HepG2 (cell line): ENCODE data around the gene SERPINF2. TPM values are rescaled to one million over a fixed set of nuclear protein-coding genes. Genes with fewer than 3 reads are reported as not detected.

Experiments
- HES4 ChIP-seq: sonication (generic); formaldehyde crosslinking; IDR thresholded peaks from 2 replicates; pipeline ENCODE4 v1.9.0; 2021; ENCODE audit warnings: mild to moderate bottlenecking, missing genetic modification reagents, borderline replicate concordance
- KDM4B ChIP-seq: sonication (generic); formaldehyde crosslinking; IDR thresholded peaks from 2 replicates; pipeline ENCODE4 v1.4.0; 2020; ENCODE audit warnings: missing genetic modification reagents
- MAFK ChIP-seq, 2 experiments: IDR thresholded peaks in 1 of 2; conservative IDR thresholded peaks in 1 of 2; 2 replicates each; pipeline ENCODE4 v1.6.1; 2011; ENCODE audit warnings: improper control_type of control experiment in 2 of 2, low read length in 2 of 2
- MYNN ChIP-seq: sonication (generic); formaldehyde crosslinking; IDR thresholded peaks from 2 replicates; pipeline ENCODE4 v1.4.0; 2020; ENCODE audit warnings: mild to moderate bottlenecking, low read depth, missing genetic modification reagents
- NFE2L1 ChIP-seq: sonication (generic); formaldehyde crosslinking; IDR thresholded peaks from 2 replicates; pipeline ENCODE4 v1.4.0; 2020; ENCODE audit warnings: missing genetic modification reagents, mild to moderate bottlenecking, borderline replicate concordance
- TBP ChIP-seq: sonication (generic); formaldehyde crosslinking; IDR thresholded peaks from 2 replicates; pipeline ENCODE4 v1.5.0; 2020; ENCODE audit warnings: missing genetic modification reagents
- TCF12 ChIP-seq, 2 experiments: fragments of 450-650 bp in 1 of 2; sonication (generic) in 1 of 2; formaldehyde crosslinking in 1 of 2; IDR thresholded peaks; 2 replicates each; pipeline versions ENCODE4 v1.6.1 to v1.8.0; 2017 to 2022; ENCODE audit warnings: antibody characterized with exemption in 1 of 2, mild to moderate bottlenecking in 1 of 2, missing genetic modification reagents in 1 of 2, moderate library complexity in 1 of 2
- ZMAT3 ChIP-seq: sonication (generic); formaldehyde crosslinking; conservative IDR thresholded peaks from 2 replicates; pipeline ENCODE4 v1.7.0; 2021; ENCODE audit warnings: missing genetic modification reagents
- ZNF253 ChIP-seq: sonication (generic); formaldehyde crosslinking; IDR thresholded peaks from 2 replicates; pipeline ENCODE4 v1.8.0; 2022; ENCODE audit warnings: mild to moderate bottlenecking, missing genetic modification reagents, borderline replicate concordance
- ZNF44 ChIP-seq: sonication (generic); formaldehyde crosslinking; IDR thresholded peaks from 2 replicates; pipeline ENCODE4 v1.5.1; 2020; ENCODE audit warnings: mild to moderate bottlenecking, missing genetic modification reagents
- ZNF451 ChIP-seq: sonication (generic); formaldehyde crosslinking; IDR thresholded peaks from 2 replicates; pipeline ENCODE4 v1.5.0; 2020; ENCODE audit warnings: mild to moderate bottlenecking, missing genetic modification reagents
- ZNF501 ChIP-seq: sonication (generic); formaldehyde crosslinking; IDR thresholded peaks from 2 replicates; pipeline ENCODE4 v1.5.1; 2020; ENCODE audit warnings: mild to moderate bottlenecking, moderate library complexity, missing genetic modification reagents
- ZNF782 ChIP-seq: sonication (generic); formaldehyde crosslinking; IDR thresholded peaks from 2 replicates; pipeline ENCODE4 v1.4.0; 2020; ENCODE audit warnings: missing genetic modification reagents, mild to moderate bottlenecking, borderline replicate concordance
- polyA plus RNA-seq, 8 experiments: library from polyadenylated mRNA; depleted of rRNA in 3 of 8; stranded (reverse) in 7 of 8; unstranded in 1 of 8; fragments of >200 nt; fragmentation: Illumina TruSeq in 4 of 8; extraction: Trizol in 4 of 8; gene quantifications; 2 replicates each; pipeline versions ENCODE4 v1.2.1 to v1.2.3, GENCODE V29; 2011 to 2016; ENCODE audit warnings: low read depth in 4 of 8, missing spikeins in 1 of 8, mixed read lengths in 1 of 8; ENCODE audit not compliant: insufficient read depth in 1 of 8
- total RNA-seq, 5 experiments: library from RNA; depleted of rRNA; stranded (reverse); fragments of >200 nt; fragmentation: Illumina TruSeq; extraction: Trizol; gene quantifications; 2 replicates each; pipeline ENCODE4 v1.2.3, GENCODE V29; 2016; ENCODE audit warnings: low read depth in 1 of 5
- TF ChIP-seq, protein P1 (sequence below): sonication (generic); formaldehyde crosslinking; IDR thresholded peaks from 2 replicates; pipeline ENCODE4 v1.5.1; 2020; ENCODE audit warnings: missing genetic modification reagents, mild to moderate bottlenecking, borderline replicate concordance
- TF ChIP-seq, protein P2 (sequence below): sonication (generic); formaldehyde crosslinking; IDR thresholded peaks from 2 replicates; pipeline ENCODE4 v1.4.0; 2020; ENCODE audit warnings: missing genetic modification reagents
- TF ChIP-seq, protein P3 (sequence below): sonication (generic); formaldehyde crosslinking; IDR thresholded peaks from 2 replicates; pipeline ENCODE4 v1.4.0; 2020; ENCODE audit warnings: mild to moderate bottlenecking, missing genetic modification reagents, borderline replicate concordance
- TF ChIP-seq, protein P4 (sequence below): sonication (generic); formaldehyde crosslinking; IDR thresholded peaks from 2 replicates; pipeline ENCODE4 v1.4.0; 2020; ENCODE audit warnings: missing genetic modification reagents

Gene SERPINF2
- total and polyA plus RNA-seq, 2 of the 13 experiments (the other 11 are each of a cell fraction or from before 2014, with no cell fraction given): 309 to 548 TPM

DNA sequence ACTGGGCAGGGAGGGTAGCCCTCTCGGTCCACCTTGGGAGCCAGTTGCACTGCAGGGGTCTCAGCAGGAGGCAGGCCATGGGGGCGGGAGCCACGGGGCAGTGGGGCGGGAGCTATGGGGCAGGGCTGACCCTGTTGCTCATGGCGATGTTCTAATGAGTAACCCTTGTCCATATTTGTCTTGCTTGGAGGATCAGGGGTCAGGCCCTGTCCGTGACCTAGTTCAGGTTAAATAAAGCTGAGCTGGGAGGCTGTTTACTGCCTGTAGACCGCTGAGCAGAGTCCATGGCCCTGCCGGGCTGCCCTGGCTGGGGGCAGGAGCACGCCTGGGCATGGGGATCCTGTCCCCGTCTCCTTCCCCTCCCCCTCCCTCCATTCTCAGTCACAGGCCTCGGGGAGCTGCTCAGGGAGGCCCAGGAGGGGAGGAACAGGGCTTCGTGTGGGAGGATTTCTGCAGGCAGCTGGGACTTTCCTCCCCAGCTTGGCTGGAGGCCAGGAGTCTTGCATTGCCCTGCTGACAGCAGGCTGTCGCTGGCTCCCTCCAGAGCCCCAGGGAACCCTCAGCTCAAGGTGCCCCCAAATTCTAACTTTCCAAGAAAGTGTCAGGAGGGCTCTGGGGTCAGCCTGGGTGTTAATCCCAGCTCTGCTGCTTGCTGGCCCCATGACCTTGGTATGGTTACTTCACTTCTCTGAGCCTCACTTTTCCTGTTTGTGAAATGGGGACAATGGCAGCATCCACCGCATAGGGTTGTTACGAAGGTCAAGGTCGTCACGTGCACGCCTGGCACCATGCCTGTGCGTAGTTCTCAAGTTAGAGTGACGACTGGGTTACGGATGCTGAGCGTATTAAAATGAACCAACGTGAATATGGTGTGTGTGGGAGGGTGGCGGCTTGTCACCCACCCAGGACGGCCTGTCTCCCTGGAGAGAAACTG, 6.1 kb upstream of the SERPINF2 start (continued):
- TF ChIP-seq NFE2L1 (no peak), HES4 (CRISPR knock-in tag) (no peak; the same call in 1 of the 2 replicates), ZMAT3 (CRISPR knock-in tag) (peak; percentile 76), MAFK (conservative IDR thresholded peaks at IDR 0.05 in 1 of 2, IDR thresholded peaks at IDR 0.05 in 1 of 2; ENCODE audit: low read length in 2 of 2) (peak in 1 of 2 experiments; percentile 30; a peak in 3 of 4 replicates), ZNF451 (CRISPR knock-in tag) (no peak), ZNF501 (peak; percentile 94), MYNN (CRISPR knock-in tag) (0 out of 2 replicates have a peak, but pooled peaks have one; percentile 3), ZNF782 (0 out of 2 replicates have a peak, but pooled peaks have one; percentile 83), ZNF253 (no peak), TCF12 (IDR thresholded peaks at IDR 0.05) (no peak), TCF12 (CRISPR knock-in tag; IDR thresholded peaks at IDR 0.05) (peak; percentile 99), ZNF44 (CRISPR knock-in tag) (no peak; the same call in 1 of the 2 replicates), TBP (no peak), KDM4B (CRISPR knock-in tag) (peak; percentile 99)
- TF ChIP-seq, protein P1, sequence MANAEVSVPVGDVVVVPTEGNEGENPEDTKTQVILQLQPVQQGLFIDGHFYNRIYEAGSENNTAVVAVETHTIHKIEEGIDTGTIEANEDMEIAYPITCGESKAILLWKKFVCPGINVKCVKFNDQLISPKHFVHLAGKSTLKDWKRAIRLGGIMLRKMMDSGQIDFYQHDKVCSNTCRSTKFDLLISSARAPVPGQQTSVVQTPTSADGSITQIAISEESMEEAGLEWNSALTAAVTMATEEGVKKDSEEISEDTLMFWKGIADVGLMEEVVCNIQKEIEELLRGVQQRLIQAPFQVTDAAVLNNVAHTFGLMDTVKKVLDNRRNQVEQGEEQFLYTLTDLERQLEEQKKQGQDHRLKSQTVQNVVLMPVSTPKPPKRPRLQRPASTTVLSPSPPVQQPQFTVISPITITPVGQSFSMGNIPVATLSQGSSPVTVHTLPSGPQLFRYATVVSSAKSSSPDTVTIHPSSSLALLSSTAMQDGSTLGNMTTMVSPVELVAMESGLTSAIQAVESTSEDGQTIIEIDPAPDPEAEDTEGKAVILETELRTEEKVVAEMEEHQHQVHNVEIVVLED: peak; percentile 81; the same call in 1 of the 2 replicates
- TF ChIP-seq, protein P2, sequence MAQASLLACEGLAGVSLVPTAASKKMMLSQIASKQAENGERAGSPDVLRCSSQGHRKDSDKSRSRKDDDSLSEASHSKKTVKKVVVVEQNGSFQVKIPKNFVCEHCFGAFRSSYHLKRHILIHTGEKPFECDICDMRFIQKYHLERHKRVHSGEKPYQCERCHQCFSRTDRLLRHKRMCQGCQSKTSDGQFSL (CRISPR knock-in tag): peak; percentile 20; the same call in 1 of the 2 replicates
- TF ChIP-seq, protein P3, sequence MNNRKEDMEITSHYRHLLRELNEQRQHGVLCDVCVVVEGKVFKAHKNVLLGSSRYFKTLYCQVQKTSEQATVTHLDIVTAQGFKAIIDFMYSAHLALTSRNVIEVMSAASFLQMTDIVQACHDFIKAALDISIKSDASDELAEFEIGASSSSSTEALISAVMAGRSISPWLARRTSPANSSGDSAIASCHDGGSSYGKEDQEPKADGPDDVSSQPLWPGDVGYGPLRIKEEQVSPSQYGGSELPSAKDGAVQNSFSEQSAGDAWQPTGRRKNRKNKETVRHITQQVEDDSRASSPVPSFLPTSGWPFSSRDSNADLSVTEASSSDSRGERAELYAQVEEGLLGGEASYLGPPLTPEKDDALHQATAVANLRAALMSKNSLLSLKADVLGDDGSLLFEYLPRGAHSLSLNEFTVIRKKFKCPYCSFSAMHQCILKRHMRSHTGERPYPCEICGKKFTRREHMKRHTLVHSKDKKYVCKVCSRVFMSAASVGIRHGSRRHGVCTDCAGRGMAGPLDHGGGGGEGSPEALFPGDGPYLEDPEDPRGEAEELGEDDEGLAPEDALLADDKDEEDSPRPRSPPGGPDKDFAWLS (CRISPR knock-in tag): peak; percentile 77
- TF ChIP-seq, protein P4, sequence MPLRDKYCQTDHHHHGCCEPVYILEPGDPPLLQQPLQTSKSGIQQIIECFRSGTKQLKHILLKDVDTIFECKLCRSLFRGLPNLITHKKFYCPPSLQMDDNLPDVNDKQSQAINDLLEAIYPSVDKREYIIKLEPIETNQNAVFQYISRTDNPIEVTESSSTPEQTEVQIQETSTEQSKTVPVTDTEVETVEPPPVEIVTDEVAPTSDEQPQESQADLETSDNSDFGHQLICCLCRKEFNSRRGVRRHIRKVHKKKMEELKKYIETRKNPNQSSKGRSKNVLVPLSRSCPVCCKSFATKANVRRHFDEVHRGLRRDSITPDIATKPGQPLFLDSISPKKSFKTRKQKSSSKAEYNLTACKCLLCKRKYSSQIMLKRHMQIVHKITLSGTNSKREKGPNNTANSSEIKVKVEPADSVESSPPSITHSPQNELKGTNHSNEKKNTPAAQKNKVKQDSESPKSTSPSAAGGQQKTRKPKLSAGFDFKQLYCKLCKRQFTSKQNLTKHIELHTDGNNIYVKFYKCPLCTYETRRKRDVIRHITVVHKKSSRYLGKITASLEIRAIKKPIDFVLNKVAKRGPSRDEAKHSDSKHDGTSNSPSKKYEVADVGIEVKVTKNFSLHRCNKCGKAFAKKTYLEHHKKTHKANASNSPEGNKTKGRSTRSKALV: peak; percentile 85
